Caco-2 (cell line): ENCODE data around the gene ATP8B1. TPM values are rescaled to one million over a fixed set of nuclear protein-coding genes. Genes with fewer than 3 reads are reported as not detected.

ENCODE experiments used
- BruUV-seq: library from RNA; stranded (reverse); fragments of 400-500 nt; replicated peaks from 2 replicates; lab custom pipeline; 2021; lab: Mats Ljungman, UMichigan
- CTCF ChIA-PET: fragments of 300-600 bp; sonication (Branson Sonifier 250); formaldehyde crosslinking; loops from one replicate; lab custom pipeline; 2022; ENCODE audit warnings: antibody characterized with exemption; lab: Charles Lee
- POLR2A ChIA-PET: fragments of 300-600 bp; sonication (Branson Sonifier 250); formaldehyde crosslinking; loops from one replicate; lab custom pipeline; 2022; ENCODE audit warnings: antibody characterized with exemption; lab: Charles Lee
- DNase-seq, 2 experiments: peaks; one replicate each; pipeline versions ENCODE4 v3.0.0 to v3.0.0-alpha.2; 2020 to 2022
- H3K27me3 ChIP-seq: replicated peaks from 2 replicates; pipeline ENCODE4 v1.6.0; 2011; ENCODE audit warnings: low read length; ENCODE audit not compliant: control insufficient read depth, insufficient read depth
- H3K36me3 ChIP-seq: 2 replicates; pipeline ENCODE4 v1.5.1; 2011; ENCODE audit warnings: low read length; ENCODE audit not compliant: control insufficient read depth, insufficient read depth
- H3K4me1 ChIP-seq: fragments of 250-450 bp; sonication (Bioruptor Pico); 2 replicates; pipeline ENCODE4 v1.5.1; 2020; ENCODE audit warnings: mild to moderate bottlenecking
- H3K4me3 ChIP-seq: 2 replicates; pipeline ENCODE4 v1.5.1; 2011; ENCODE audit warnings: low read depth, mild to moderate bottlenecking, control low read depth, low read length
- H3K9me3 ChIP-seq: fragments of 250-450 bp; sonication (Bioruptor Pico); 2 replicates; pipeline ENCODE4 v1.5.1; 2020; ENCODE audit warnings: mild to moderate bottlenecking, moderate library complexity
- H3K27ac Mint-ChIP-seq: one replicate; pipeline ENCODE4 v1.8.0; 2022; ENCODE audit warnings: mixed read lengths; ENCODE audit not compliant: unreplicated experiment
- H3K27me3 Mint-ChIP-seq: one replicate; pipeline ENCODE4 v1.8.0; 2022; ENCODE audit warnings: mixed read lengths; ENCODE audit not compliant: insufficient read depth, unreplicated experiment
- H3K36me3 Mint-ChIP-seq: one replicate; pipeline ENCODE4 v1.8.0; 2022; ENCODE audit warnings: mild to moderate bottlenecking, mixed read lengths; ENCODE audit not compliant: insufficient read depth, unreplicated experiment
- H3K4me1 Mint-ChIP-seq: one replicate; pipeline ENCODE4 v1.8.0; 2022; ENCODE audit warnings: low read depth, mixed read lengths; ENCODE audit not compliant: unreplicated experiment
- H3K4me3 Mint-ChIP-seq: one replicate; pipeline ENCODE4 v1.8.0; 2022; ENCODE audit warnings: mild to moderate bottlenecking, moderate library complexity, mixed read lengths; ENCODE audit not compliant: unreplicated experiment
- H3K9me3 Mint-ChIP-seq: one replicate; pipeline ENCODE4 v1.8.0; 2022; ENCODE audit warnings: mixed read lengths; ENCODE audit not compliant: unreplicated experiment
- intact Hi-C: fragments of 100-400 bp; cut with micrococcal nuclease; formaldehyde crosslinking; loops from one replicate; pipeline ENCODE4 v1.10.0; 2022; ENCODE audit not compliant: unreplicated experiment
- total RNA-seq: library from RNA; stranded (reverse); gene quantifications from 2 replicates; pipeline ENCODE4 v1.2.3, GENCODE V29; 2022
- TF ChIP-seq, protein P1 (sequence below), 2 experiments: fragments of 200-600 bp in 1 of 2; IDR thresholded peaks; 1 replicate in 1 of 2; 2 replicates in 1 of 2; pipeline versions ENCODE4 v1.5.1 to v1.8.0; 2011 to 2022; ENCODE audit warnings: antibody characterized with exemption in 1 of 2, control low read depth in 1 of 2, inconsistent platforms in 1 of 2, low read depth in 1 of 2, low read length in 1 of 2, mild to moderate bottlenecking in 1 of 2, moderate library complexity in 1 of 2; ENCODE audit not compliant: insufficient read depth in 1 of 2, severe bottlenecking in 1 of 2, unreplicated experiment in 1 of 2

ATP8B1 gene
- total RNA-seq, 1 experiment from 2014 or later, result 31.6 TPM

DNA sequence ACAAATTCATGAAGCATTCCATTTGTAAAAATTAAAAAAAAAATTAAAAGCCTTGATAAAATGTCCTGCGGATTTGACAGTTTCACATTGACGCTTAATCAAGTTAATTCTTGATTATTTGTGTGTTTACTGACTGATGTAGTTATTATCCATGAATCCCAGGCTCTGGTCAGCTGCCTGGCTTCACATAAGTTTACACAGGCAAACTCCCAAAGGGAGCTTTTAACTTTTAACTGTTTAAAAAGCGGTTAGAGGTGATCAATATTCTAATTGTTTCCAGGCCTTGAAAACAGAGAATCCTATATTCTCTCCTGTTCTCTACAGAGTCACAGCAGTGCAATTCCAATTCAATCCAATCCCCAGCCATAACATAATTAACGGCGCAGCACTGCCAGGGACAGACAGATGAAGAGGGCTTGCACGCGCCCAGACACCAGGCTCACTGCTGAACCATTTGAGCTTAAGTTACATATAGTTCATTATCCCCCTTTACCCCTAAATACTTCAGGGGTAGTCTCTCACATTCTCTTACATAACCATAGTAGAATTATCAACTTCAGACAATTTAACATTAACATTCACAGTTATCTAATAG lies 47.5 kb downstream of the ATP8B1 start:
- CTCF ChIA-PET, result no interaction called here
- Histone ChIP-seq H3K4me1 (no peaks in the 10 kb centered on the region), H3K36me3 (no peaks in the 10 kb centered on the region; the same call in 1 of the 2 replicates), H3K27me3 (no peaks in the 10 kb centered on the region), H3K9me3 (no peaks in the 10 kb centered on the region), H3K4me3 (no peak overlapping the region)
- Mint-ChIP-seq H3K9me3 (no peaks in the 10 kb centered on the region), H3K4me1 (no peaks in the 10 kb centered on the region), H3K27me3 (no peaks in the 10 kb centered on the region), H3K27ac (no peak overlapping the region), H3K36me3 (peaks cover 6% of the 10 kb centered on the region), H3K4me3 (no peak overlapping the region)
- TF ChIP-seq, protein P1, sequence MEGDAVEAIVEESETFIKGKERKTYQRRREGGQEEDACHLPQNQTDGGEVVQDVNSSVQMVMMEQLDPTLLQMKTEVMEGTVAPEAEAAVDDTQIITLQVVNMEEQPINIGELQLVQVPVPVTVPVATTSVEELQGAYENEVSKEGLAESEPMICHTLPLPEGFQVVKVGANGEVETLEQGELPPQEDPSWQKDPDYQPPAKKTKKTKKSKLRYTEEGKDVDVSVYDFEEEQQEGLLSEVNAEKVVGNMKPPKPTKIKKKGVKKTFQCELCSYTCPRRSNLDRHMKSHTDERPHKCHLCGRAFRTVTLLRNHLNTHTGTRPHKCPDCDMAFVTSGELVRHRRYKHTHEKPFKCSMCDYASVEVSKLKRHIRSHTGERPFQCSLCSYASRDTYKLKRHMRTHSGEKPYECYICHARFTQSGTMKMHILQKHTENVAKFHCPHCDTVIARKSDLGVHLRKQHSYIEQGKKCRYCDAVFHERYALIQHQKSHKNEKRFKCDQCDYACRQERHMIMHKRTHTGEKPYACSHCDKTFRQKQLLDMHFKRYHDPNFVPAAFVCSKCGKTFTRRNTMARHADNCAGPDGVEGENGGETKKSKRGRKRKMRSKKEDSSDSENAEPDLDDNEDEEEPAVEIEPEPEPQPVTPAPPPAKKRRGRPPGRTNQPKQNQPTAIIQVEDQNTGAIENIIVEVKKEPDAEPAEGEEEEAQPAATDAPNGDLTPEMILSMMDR (IDR thresholded peaks at IDR 0.05; ENCODE audit: insufficient read depth in 1 of 2, low read depth in 1 of 2, low read length in 1 of 2, severe bottlenecking in 1 of 2, unreplicated experiment in 1 of 2), result no peak
- DNase-seq, result no peak
- POLR2A ChIA-PET, result no interaction called here
- intact Hi-C loops, result no loop called here
- no TSS peak for BruUV-seq

- no peaks in the 10 kb centered on the region for H3K4me1 ChIP-seq
- DNase-seq, result no peak
- Mint-ChIP-seq H3K27ac (no peak overlapping the region), H3K27me3 (no peaks in the 10 kb centered on the region), H3K4me1 (no peaks in the 10 kb centered on the region), H3K9me3 (no peaks in the 10 kb centered on the region), H3K36me3 (peaks cover 6% of the 10 kb centered on the region), H3K4me3 (no peak overlapping the region)
- POLR2A ChIA-PET, result no interaction called here
- intact Hi-C loops, result no loop called here
- BruUV-seq, result no TSS peak
- no peaks in the 10 kb centered on the region for H3K9me3 ChIP-seq
- no peaks in the 10 kb centered on the region for H3K27me3 ChIP-seq
- TF ChIP-seq, protein P1 (IDR thresholded peaks at IDR 0.05; ENCODE audit: insufficient read depth in 1 of 2, low read depth in 1 of 2, low read length in 1 of 2, severe bottlenecking in 1 of 2, unreplicated experiment in 1 of 2), result no peak
- no peak overlapping the region for H3K4me3 ChIP-seq
- CTCF ChIA-PET, result no interaction called here
- H3K36me3 ChIP-seq, result no peaks in the 10 kb centered on the region; the same call in 1 of the 2 replicates
Measured at GRCh38 chr18:57754577-57755338, 48.4 kb downstream of the ATP8B1 start.

DNA sequence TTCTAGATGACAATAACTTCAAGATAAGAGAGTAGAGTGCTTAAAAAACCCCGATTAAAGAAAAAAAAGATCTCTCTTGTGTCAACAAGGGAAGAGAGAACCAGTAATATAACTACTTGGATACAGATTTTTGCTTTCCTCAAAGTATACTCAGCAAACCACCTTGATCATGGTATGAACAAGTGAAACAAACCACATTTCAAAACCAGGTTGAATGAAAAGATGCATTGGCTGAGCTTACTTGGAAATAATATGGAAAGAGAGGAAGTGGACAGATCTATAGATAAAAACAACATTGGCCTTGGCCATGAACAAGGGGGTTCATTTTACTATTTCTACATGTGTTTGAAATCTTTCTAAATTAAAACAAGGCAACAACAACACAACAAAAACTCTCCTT lies 50.1 kb downstream of the ATP8B1 start:
- Histone ChIP-seq H3K27me3 (no peaks in the 10 kb centered on the region), H3K4me1 (peaks cover 13% of the 10 kb centered on the region), H3K36me3 (no peaks in the 10 kb centered on the region; the same call in 1 of the 2 replicates), H3K4me3 (no peak overlapping the region), H3K9me3 (no peaks in the 10 kb centered on the region)
- POLR2A ChIA-PET, result no interaction called here
- Mint-ChIP-seq H3K9me3 (no peaks in the 10 kb centered on the region), H3K27ac (no peak overlapping the region), H3K4me3 (no peak overlapping the region), H3K4me1 (peaks cover 7% of the 10 kb centered on the region), H3K27me3 (no peaks in the 10 kb centered on the region), H3K36me3 (peaks cover 6% of the 10 kb centered on the region)
- intact Hi-C loops, result no loop called here
- CTCF ChIA-PET, result no interaction called here
- TF ChIP-seq, protein P1 (IDR thresholded peaks at IDR 0.05; ENCODE audit: insufficient read depth in 1 of 2, low read depth in 1 of 2, low read length in 1 of 2, severe bottlenecking in 1 of 2, unreplicated experiment in 1 of 2), result no peak
- BruUV-seq, result no TSS peak
- DNase-seq, result no peak
